SK-N-SH treated with all-trans-retinoic acid at 6 μM for 48 hours (cell line): ENCODE data around the gene OR8G1.

ENCODE experiments used
- ATAC-seq: fragments of 200-7000 bp; cut with Tn5 transposase; 3 replicates; pipeline ENCODE4 v1.9.1; 2020; ENCODE audit warnings: mild to moderate bottlenecking, moderate library complexity
- ARNTL ChIP-seq: fragments of 450-650 bp; formaldehyde crosslinking; IDR thresholded peaks from 2 replicates; pipeline ENCODE4 v1.5.0; 2020; ENCODE audit warnings: low read depth, mild to moderate bottlenecking, moderate library complexity, borderline replicate concordance
- BACH2 ChIP-seq: fragments of 250-450 bp; sonication (Bioruptor Pico); IDR thresholded peaks from 2 replicates; pipeline ENCODE4 v1.9.0; 2021; ENCODE audit warnings: mild to moderate bottlenecking, borderline replicate concordance
- CSDC2 ChIP-seq: fragments of 250-450 bp; sonication (Bioruptor Pico); IDR thresholded peaks from 2 replicates; pipeline ENCODE4 v1.5.0; 2020; ENCODE audit warnings: mild to moderate bottlenecking, moderate library complexity
- CSRNP3 ChIP-seq: fragments of 250-450 bp; sonication (Bioruptor Pico); IDR thresholded peaks from 2 replicates; pipeline ENCODE4 v1.5.1; 2021; ENCODE audit warnings: mild to moderate bottlenecking, moderate library complexity
- ESRRG ChIP-seq: fragments of 250-450 bp; sonication (Bioruptor Pico); IDR thresholded peaks from 2 replicates; pipeline ENCODE4 v1.6.1; 2021; ENCODE audit warnings: mild to moderate bottlenecking
- GLIS3 ChIP-seq: fragments of 250-450 bp; sonication (Bioruptor Pico); IDR thresholded peaks from 2 replicates; pipeline ENCODE4 v1.5.0; 2020; ENCODE audit warnings: mild to moderate bottlenecking, moderate library complexity
- ISL1 ChIP-seq: fragments of 250-450 bp; sonication (Bioruptor Pico); IDR thresholded peaks from 2 replicates; pipeline ENCODE4 v2.1.2; 2022; ENCODE audit warnings: mild to moderate bottlenecking, moderate library complexity
- OSR1 ChIP-seq: fragments of 250-450 bp; sonication (Bioruptor Pico); IDR thresholded peaks from 2 replicates; pipeline ENCODE4 v1.8.0; 2022; ENCODE audit warnings: moderate library complexity, mild to moderate bottlenecking, inconsistent platforms
- PATZ1 ChIP-seq: fragments of 250-450 bp; sonication (Bioruptor Pico); IDR thresholded peaks from 2 replicates; pipeline ENCODE4 v1.8.0; 2020; ENCODE audit warnings: mild to moderate bottlenecking, moderate library complexity, borderline replicate concordance
- POU6F1 ChIP-seq: fragments of 250-450 bp; sonication (Bioruptor Pico); IDR thresholded peaks from 2 replicates; pipeline ENCODE4 v1.8.0; 2021; ENCODE audit warnings: low read depth, mild to moderate bottlenecking, moderate library complexity, borderline replicate concordance
- PPARA ChIP-seq: fragments of 250-450 bp; sonication (Bioruptor Pico); IDR thresholded peaks from 2 replicates; pipeline ENCODE4 v1.5.0; 2020; ENCODE audit warnings: mild to moderate bottlenecking, borderline replicate concordance
- RARB ChIP-seq: fragments of 250-450 bp; sonication (Bioruptor Pico); IDR thresholded peaks from 2 replicates; pipeline ENCODE4 v1.8.0; 2021; ENCODE audit warnings: mild to moderate bottlenecking, moderate library complexity
- SNAI2 ChIP-seq: fragments of 250-450 bp; sonication (Bioruptor Pico); IDR thresholded peaks from 2 replicates; pipeline ENCODE4 v1.5.0; 2020; ENCODE audit warnings: mild to moderate bottlenecking, moderate library complexity
- TCF4 ChIP-seq: fragments of 250-450 bp; sonication (Bioruptor Pico); IDR thresholded peaks from 2 replicates; pipeline ENCODE4 v1.8.0; 2021; ENCODE audit warnings: mild to moderate bottlenecking, moderate library complexity, borderline replicate concordance
- TSHZ2 ChIP-seq: fragments of 250-450 bp; sonication (Bioruptor Pico); IDR thresholded peaks from 2 replicates; pipeline ENCODE4 v1.5.0; 2020; ENCODE audit warnings: mild to moderate bottlenecking, moderate library complexity
- ZC3H10 ChIP-seq: fragments of 250-450 bp; sonication (Bioruptor Pico); IDR thresholded peaks from 2 replicates; pipeline ENCODE4 v1.5.1; 2021; ENCODE audit warnings: mild to moderate bottlenecking, moderate library complexity
- ZFP3 ChIP-seq: fragments of 250-450 bp; sonication (Bioruptor Pico); IDR thresholded peaks from 2 replicates; pipeline ENCODE4 v1.5.0; 2020; ENCODE audit warnings: mild to moderate bottlenecking, moderate library complexity
- ZNF565 ChIP-seq: fragments of 450-650 bp; formaldehyde crosslinking; conservative IDR thresholded peaks from 2 replicates; pipeline ENCODE4 v1.5.0; 2020; ENCODE audit warnings: low read depth, mild to moderate bottlenecking, moderate library complexity
- ZNF70 ChIP-seq: fragments of 450-650 bp; formaldehyde crosslinking; IDR thresholded peaks from 2 replicates; pipeline ENCODE4 v1.5.0; 2020; ENCODE audit warnings: mild to moderate bottlenecking, moderate library complexity
- ZNF8 ChIP-seq: fragments of 450-650 bp; formaldehyde crosslinking; IDR thresholded peaks from 2 replicates; pipeline ENCODE4 v1.5.0; 2020; ENCODE audit warnings: mild to moderate bottlenecking, moderate library complexity

OR8G1 gene

GRCh38 chr11:124277207-124277606 lies 36.3 kb downstream of the OR8G1 start:
- no peak for ATAC-seq
- no peak for TF ChIP-seq ZNF565
- no peak for TF ChIP-seq GLIS3
- no peak for TF ChIP-seq CSDC2 (CRISPR knock-in tag)
- TF ChIP-seq TCF4 (CRISPR knock-in tag) = no peak
- TF ChIP-seq ZFP3 (CRISPR knock-in tag) = no peak
- TF ChIP-seq ZNF8 (CRISPR knock-in tag) = no peak
- no peak for TF ChIP-seq BACH2 (CRISPR knock-in tag)
- no peak for TF ChIP-seq PPARA (CRISPR knock-in tag)
- no peak for TF ChIP-seq SNAI2 (CRISPR knock-in tag)
- no peak for TF ChIP-seq POU6F1 (CRISPR knock-in tag)
- TF ChIP-seq ARNTL (CRISPR knock-in tag) = no peak
- no peak for TF ChIP-seq TSHZ2 (CRISPR knock-in tag)
- no peak for TF ChIP-seq CSRNP3

- TF ChIP-seq RARB (CRISPR knock-in tag) (no peak), GLIS3 (no peak), PATZ1 (CRISPR knock-in tag) (no peak), CSDC2 (CRISPR knock-in tag) (no peak), ZC3H10 (CRISPR knock-in tag) (no peak), POU6F1 (CRISPR knock-in tag) (no peak), ISL1 (CRISPR knock-in tag) (no peak), PPARA (CRISPR knock-in tag) (no peak), BACH2 (CRISPR knock-in tag) (no peak)
- ATAC-seq = no peak
These were observed 36.9 kb downstream of the OR8G1 start for GRCh38 chr11:124277804-124278203.

- no peak for TF ChIP-seq ZFP3 (CRISPR knock-in tag)
- TF ChIP-seq ZNF8 (CRISPR knock-in tag) = no peak
- TF ChIP-seq CSRNP3 = no peak
- TF ChIP-seq PATZ1 (CRISPR knock-in tag) = no peak
- no peak for TF ChIP-seq PPARA (CRISPR knock-in tag)
- TF ChIP-seq POU6F1 (CRISPR knock-in tag) = no peak
- no peak for TF ChIP-seq OSR1 (CRISPR knock-in tag)
- TF ChIP-seq ZC3H10 (CRISPR knock-in tag) = no peak
- TF ChIP-seq ZNF70 (CRISPR knock-in tag) = no peak
- TF ChIP-seq SNAI2 (CRISPR knock-in tag) = no peak
- no peak for TF ChIP-seq ESRRG
- TF ChIP-seq ISL1 (CRISPR knock-in tag) = no peak
- no peak for ATAC-seq
These were observed 37.4 kb downstream of the OR8G1 start for GRCh38 chr11:124278261-124278660.
